ENCODE measurements around the gene ROMO1. TPM values are rescaled to one million over a fixed set of nuclear protein-coding genes. Genes with fewer than 3 reads are reported as not detected.

Gene ROMO1
- total RNA-seq, 1 donor from 2014 or later, result 158 TPM

DNA sequence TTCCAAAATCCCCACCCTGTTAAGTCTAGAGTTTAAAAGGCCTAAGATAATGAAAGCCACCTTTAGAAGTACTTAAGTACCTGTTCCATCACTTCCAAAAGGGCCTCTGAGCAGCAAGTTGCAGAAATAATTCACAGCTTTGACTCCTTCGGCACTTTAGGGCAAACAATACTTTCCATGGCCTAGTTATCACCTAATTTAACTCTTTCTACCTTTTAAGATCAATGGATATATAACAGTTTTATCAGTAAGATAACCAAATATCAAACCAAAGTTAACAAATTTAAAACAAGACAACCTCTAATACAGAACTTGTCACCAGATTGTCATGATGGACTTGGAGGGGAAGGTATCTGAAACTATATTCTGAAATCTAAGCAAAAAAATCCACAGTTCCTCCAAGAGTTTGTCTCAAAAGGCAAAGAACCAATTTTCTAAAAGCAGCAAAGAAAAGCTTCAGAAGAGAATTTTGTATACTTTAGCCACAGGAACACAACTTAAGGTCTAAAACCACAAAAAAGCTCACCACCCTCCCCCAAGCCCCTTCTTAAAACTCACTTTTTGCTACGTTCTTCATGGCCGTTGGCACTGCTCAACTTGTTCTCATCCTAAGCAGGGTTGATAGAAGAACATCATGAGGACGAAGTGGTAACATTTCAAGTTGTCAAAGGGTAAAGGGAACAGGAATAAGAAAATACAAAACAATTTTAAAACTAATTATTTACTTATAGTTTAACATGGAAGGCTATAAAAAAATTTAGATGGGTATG is 39.4 kb downstream of the ROMO1 start:
- Mint-ChIP-seq H3K27me3 (ENCODE audit: low read depth) (peaks cover 17% of the 10 kb centered on the region), H3K4me3 (peak overlapping the region; percentile 72), H3K4me1 (peaks cover 60% of the 10 kb centered on the region), H3K9me3 (no peaks in the 10 kb centered on the region), H3K36me3 (ENCODE audit: low read depth) (peaks cover 34% of the 10 kb centered on the region), H3K27ac (ENCODE audit: unreplicated experiment) (peak overlapping the region; percentile 37)
- DNase-seq (ENCODE audit: low read depth, low spot score), result no peak
- no peak for TF ChIP-seq CTCF (conservative IDR thresholded peaks at IDR 0.05)

DNA sequence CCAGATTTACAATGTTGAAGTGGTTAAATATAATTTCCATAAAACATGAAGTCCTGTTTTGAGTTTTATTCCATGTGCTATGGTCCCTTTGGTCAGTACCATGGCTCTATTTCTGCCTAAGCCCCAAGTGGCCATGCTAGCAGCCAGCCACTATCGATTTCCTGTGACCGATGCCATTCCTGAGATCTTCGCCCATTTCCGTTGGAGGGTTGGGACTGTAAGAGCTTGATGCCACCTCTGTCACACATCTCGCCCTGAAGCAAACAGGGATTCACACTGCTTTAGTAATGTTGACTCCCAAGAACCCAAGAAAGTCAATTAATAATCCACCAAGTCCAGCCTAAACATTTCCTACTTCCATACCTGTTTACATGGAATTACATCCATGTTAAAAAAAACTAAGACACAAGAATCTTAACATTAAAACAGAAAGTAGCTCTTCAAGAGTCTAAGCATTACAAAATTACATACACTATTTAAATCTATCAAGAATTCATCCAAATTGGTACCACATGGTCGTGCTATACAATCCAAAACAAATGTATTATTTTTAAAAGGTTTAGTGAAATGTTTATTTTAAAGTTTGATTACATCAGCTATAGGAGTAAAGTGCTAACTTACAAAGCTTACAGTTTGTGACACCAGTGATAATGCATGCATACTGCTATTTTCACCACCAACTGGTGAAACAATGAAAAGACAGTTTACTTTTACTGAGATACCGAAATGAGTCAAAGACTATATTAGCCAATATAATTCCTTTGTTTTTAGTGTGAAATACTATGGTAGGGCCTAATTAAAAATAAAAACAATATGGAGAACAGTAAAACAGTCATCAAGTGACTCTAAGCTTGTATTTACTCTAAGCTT is 40.3 kb downstream of the ROMO1 start:
- peaks cover 62% of the 10 kb centered on the region for H3K4me1 Mint-ChIP-seq
- peak overlapping the region; percentile 99 for H3K4me3 Mint-ChIP-seq
- peaks cover 27% of the 10 kb centered on the region for H3K36me3 Mint-ChIP-seq (ENCODE audit: low read depth)
- H3K9me3 Mint-ChIP-seq, result no peaks in the 10 kb centered on the region
- TF ChIP-seq CTCF (conservative IDR thresholded peaks at IDR 0.05), result peak; percentile 44
- H3K27ac Mint-ChIP-seq (ENCODE audit: unreplicated experiment), result peak overlapping the region; percentile 87
- H3K27me3 Mint-ChIP-seq (ENCODE audit: low read depth), result peaks cover 14% of the 10 kb centered on the region
- no peak for DNase-seq (ENCODE audit: low read depth, low spot score)

- H3K9me3 Mint-ChIP-seq, result no peaks in the 10 kb centered on the region
- H3K36me3 Mint-ChIP-seq (ENCODE audit: low read depth), result peaks cover 27% of the 10 kb centered on the region
- peak within 1 kb of the TSS; percentile 99 for H3K4me3 Mint-ChIP-seq
- H3K27me3 Mint-ChIP-seq (ENCODE audit: low read depth), result peaks cover 14% of the 10 kb centered on the region
- H3K27ac Mint-ChIP-seq (ENCODE audit: unreplicated experiment), result peak within 1 kb of the TSS; percentile 99
- peak; percentile 49 for TF ChIP-seq CTCF (conservative IDR thresholded peaks at IDR 0.05)
- peaks cover 52% of the 10 kb centered on the region for H3K4me1 Mint-ChIP-seq
- DNase-seq (ENCODE audit: low read depth, low spot score), result peak; percentile 99
These were observed 42.9 kb downstream of the ROMO1 start, which contains the start of gene RBM39 for GRCh38 chr20:35741892-35742740. Gene RBM39 (minus strand): TSS chr20:35742260. CDS start chr20:35740874, 1,386 bp downstream.

DNA sequence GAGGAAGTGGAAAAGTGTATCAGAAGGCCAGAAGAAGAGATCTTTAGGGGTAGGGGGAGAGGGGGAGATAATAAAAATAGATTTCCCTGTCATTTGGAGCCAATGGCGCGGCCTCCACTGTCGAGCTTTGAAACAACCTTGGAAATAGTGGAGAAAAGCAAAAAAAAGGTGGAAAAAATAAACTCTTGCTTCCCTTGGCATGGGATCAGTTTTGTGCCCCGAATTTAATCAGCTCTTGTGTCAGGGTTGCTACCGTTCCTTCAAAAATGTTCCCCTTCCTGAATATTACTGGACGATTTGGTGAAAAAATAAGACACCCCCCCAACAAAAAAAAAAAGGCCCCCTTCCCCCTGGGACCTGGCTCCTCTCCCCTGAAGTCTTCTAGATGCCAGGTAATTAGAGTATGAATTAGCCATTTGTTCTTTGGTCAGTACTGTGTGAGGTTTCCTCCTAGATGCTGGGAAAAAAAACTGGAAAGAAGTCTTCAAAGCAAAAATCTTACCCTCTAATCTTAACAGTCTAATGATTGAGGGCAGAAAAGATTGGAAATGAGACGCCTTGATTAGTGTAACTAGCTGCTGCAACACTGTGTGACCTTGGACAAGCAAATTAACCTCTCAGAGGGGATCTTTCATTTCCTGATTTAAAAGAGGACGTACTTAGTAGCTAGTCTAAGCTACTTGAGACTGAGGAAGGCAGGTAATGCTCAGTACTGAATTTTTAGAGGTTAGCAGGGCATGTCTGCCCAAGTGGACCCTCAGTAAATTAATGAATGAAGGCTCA is 43.7 kb downstream of the ROMO1 start:
- H3K4me3 Mint-ChIP-seq, result peak overlapping the region; percentile 99
- no peaks in the 10 kb centered on the region for H3K9me3 Mint-ChIP-seq
- peaks cover 14% of the 10 kb centered on the region for H3K27me3 Mint-ChIP-seq (ENCODE audit: low read depth)
- peaks cover 52% of the 10 kb centered on the region for H3K4me1 Mint-ChIP-seq
- no peak for DNase-seq (ENCODE audit: low read depth, low spot score)
- H3K27ac Mint-ChIP-seq (ENCODE audit: unreplicated experiment), result peak overlapping the region; percentile 99
- peak; percentile 7 for TF ChIP-seq CTCF (conservative IDR thresholded peaks at IDR 0.05)
- peaks cover 27% of the 10 kb centered on the region for H3K36me3 Mint-ChIP-seq (ENCODE audit: low read depth)

Data from neural crest cell (in vitro differentiated cells).